HCT116 (cell line): ENCODE data around the gene FXYD4. TPM values are rescaled to one million over a fixed set of nuclear protein-coding genes. Genes with fewer than 3 reads are reported as not detected.

Experiments used
- ATAC-seq: fragments of 200-7000 bp; cut with Tn5 transposase; 2 replicates; pipeline ENCODE4 v1.9.1; 2020; ENCODE audit warnings: mild to moderate bottlenecking, moderate library complexity
- BruUV-seq: library from RNA; stranded (reverse); fragments of 400-500 nt; replicated peaks from 2 replicates; lab custom pipeline; 2021; lab: Mats Ljungman, UMichigan
- CTCF ChIA-PET: fragments of 300-600 bp; sonication (Branson Sonifier 250); formaldehyde crosslinking; loops from one replicate; lab custom pipeline; 2021; ENCODE audit warnings: antibody characterized with exemption; lab: Charles Lee
- POLR2A ChIA-PET: fragments of 300-600, 350-600 bp; sonication (Branson Sonifier 250); formaldehyde crosslinking; loops from one replicate; lab custom pipeline; 2021; ENCODE audit warnings: antibody characterized with exemption; lab: Charles Lee
- RAD21 ChIA-PET, 2 experiments: fragments of 300-600 bp; sonication (Branson Sonifier 250); formaldehyde crosslinking; loops; one replicate each; lab custom pipeline; 2023; ENCODE audit warnings: low total read pairs in 2 of 2; ENCODE audit not compliant: uncharacterized antibody in 2 of 2, unreplicated experiment in 2 of 2, low non-redundant PET in 1 of 2; lab: Charles Lee
- DNase-seq: peaks from one replicate; pipeline ENCODE4 v3.0.0-alpha.2; 2010; ENCODE audit warnings: low read depth, low spot score
- H2AFZ ChIP-seq: fragments of 200-600 bp; shearing (Covaris generic), sonication (generic); 2 replicates; pipeline ENCODE4 v1.6.1; 2017; ENCODE audit warnings: low read depth, mixed run types, mixed read lengths, antibody characterized with exemption, low read length; ENCODE audit not compliant: poor library complexity, severe bottlenecking
- H3K27ac ChIP-seq: 2 replicates; pipeline ENCODE4 v1.5.1; 2012; ENCODE audit warnings: low read depth, low read length
- H3K27me3 ChIP-seq: fragments of 200-600 bp; sonication (generic); 2 replicates; pipeline ENCODE4 v1.6.1; 2016; ENCODE audit warnings: mixed run types, low read length, mixed read lengths; ENCODE audit not compliant: insufficient read depth
- H3K36me3 ChIP-seq, 2 experiments: fragments of 200-500 bp in 1 of 2; fragments of 200-600 bp in 1 of 2; sonication (Bioruptor generic) in 1 of 2; sonication (generic) in 1 of 2; 2 replicates each; pipeline versions ENCODE4 v1.5.1 to v1.6.1; 2014 to 2016; ENCODE audit warnings: low read length in 2 of 2, inconsistent platforms in 1 of 2, mixed read lengths in 1 of 2, mixed run types in 1 of 2; ENCODE audit not compliant: insufficient read depth in 2 of 2, control insufficient read depth in 1 of 2
- H3K4me1 ChIP-seq, 2 experiments: fragments of 200-600 bp in 1 of 2; sonication (generic) in 1 of 2; 2 replicates each; pipeline versions ENCODE4 v1.5.1 to v1.6.1; 2012 to 2017; ENCODE audit warnings: low read length in 2 of 2, inconsistent platforms in 1 of 2, mild to moderate bottlenecking in 1 of 2, mixed read lengths in 1 of 2, mixed run types in 1 of 2, moderate library complexity in 1 of 2; ENCODE audit not compliant: insufficient read depth in 2 of 2, control insufficient read depth in 1 of 2
- H3K4me2 ChIP-seq: fragments of 200-600 bp; sonication (generic); 2 replicates; pipeline ENCODE4 v1.6.1; 2017; ENCODE audit warnings: mixed run types, low read length, mixed read lengths
- H3K4me3 ChIP-seq, 2 experiments: fragments of 200-600 bp in 1 of 2; sonication (generic) in 1 of 2; replicated peaks in 1 of 2; 2 replicates each; pipeline ENCODE4 v1.5.1; 2011 to 2016; ENCODE audit warnings: low read length in 2 of 2, control low read depth in 1 of 2, low read depth in 1 of 2, mild to moderate bottlenecking in 1 of 2, mixed read lengths in 1 of 2, mixed run types in 1 of 2
- H3K79me2 ChIP-seq: fragments of 200-600 bp; sonication (generic); 2 replicates; pipeline ENCODE4 v1.6.1; 2017; ENCODE audit warnings: mild to moderate bottlenecking, mixed run types, low read length, moderate library complexity, mixed read lengths; ENCODE audit not compliant: insufficient read depth
- H3K9ac ChIP-seq: fragments of 200-600 bp; sonication (generic); 2 replicates; pipeline ENCODE4 v1.6.1; 2016; ENCODE audit warnings: low read length, mixed read lengths
- H3K9me2 ChIP-seq: fragments of 200-600 bp; sonication (generic), shearing (Covaris generic); 2 replicates; pipeline ENCODE4 v1.6.1; 2017; ENCODE audit warnings: mixed run types, mild to moderate bottlenecking, moderate library complexity; ENCODE audit not compliant: insufficient read depth
- H3K9me3 ChIP-seq, 2 experiments: fragments of 200-500 bp in 1 of 2; fragments of 200-600 bp in 1 of 2; sonication (Bioruptor generic) in 1 of 2; sonication (generic) in 1 of 2; 2 replicates each; pipeline ENCODE4 v1.6.1; 2014 to 2017; ENCODE audit warnings: low read length in 2 of 2, mixed read lengths in 2 of 2, inconsistent platforms in 1 of 2, low read depth in 1 of 2, mild to moderate bottlenecking in 1 of 2, mixed run types in 1 of 2, moderate library complexity in 1 of 2; ENCODE audit not compliant: control insufficient read depth in 1 of 2, insufficient read depth in 1 of 2
- H4K20me1 ChIP-seq: fragments of 200-600 bp; sonication (generic), shearing (Covaris generic); 2 replicates; pipeline ENCODE4 v1.6.1; 2017; ENCODE audit warnings: mixed run types, mild to moderate bottlenecking, moderate library complexity; ENCODE audit not compliant: insufficient read depth
- EGR1 ChIP-seq: IDR thresholded peaks from 2 replicates; pipeline ENCODE4 v1.6.1; 2012; ENCODE audit warnings: low read depth
- POLR2A ChIP-seq: IDR thresholded peaks from 2 replicates; pipeline ENCODE4 v1.7.0; 2011; ENCODE audit warnings: borderline replicate concordance; ENCODE audit not compliant: insufficient read depth, insufficient read length; ENCODE audit errors: extremely low read depth
- intact Hi-C: fragments of 100-400 bp; cut with micrococcal nuclease; formaldehyde crosslinking; loops from 2 replicates; pipeline ENCODE4 v1.10.0; 2022
- total RNA-seq: library from RNA; stranded (reverse); gene quantifications from one replicate; pipeline ENCODE4 v1.2.1, GENCODE V29; 2021; ENCODE audit not compliant: unreplicated experiment
- TF ChIP-seq, protein P1 (sequence below), 3 experiments: fragments of 200-600 bp in 1 of 3; sonication (generic) in 1 of 3; IDR thresholded peaks in 2 of 3; conservative IDR thresholded peaks in 1 of 3; 2 replicates each; pipeline ENCODE4 v1.5.1; 2012 to 2017; ENCODE audit warnings: low read depth in 2 of 3, low read length in 2 of 3, antibody characterized with exemption in 1 of 3, borderline replicate concordance in 1 of 3, control low read depth in 1 of 3, mild to moderate bottlenecking in 1 of 3, mixed read lengths in 1 of 3, mixed run types in 1 of 3, moderate library complexity in 1 of 3; ENCODE audit not compliant: insufficient read depth in 1 of 3
- TF ChIP-seq, protein P2 (sequence below): IDR thresholded peaks from 2 replicates; pipeline ENCODE4 v1.6.1; 2012; ENCODE audit warnings: low read depth

FXYD4 gene
- total RNA-seq, 1 experiment from 2014 or later: 0.71 TPM

DNA sequence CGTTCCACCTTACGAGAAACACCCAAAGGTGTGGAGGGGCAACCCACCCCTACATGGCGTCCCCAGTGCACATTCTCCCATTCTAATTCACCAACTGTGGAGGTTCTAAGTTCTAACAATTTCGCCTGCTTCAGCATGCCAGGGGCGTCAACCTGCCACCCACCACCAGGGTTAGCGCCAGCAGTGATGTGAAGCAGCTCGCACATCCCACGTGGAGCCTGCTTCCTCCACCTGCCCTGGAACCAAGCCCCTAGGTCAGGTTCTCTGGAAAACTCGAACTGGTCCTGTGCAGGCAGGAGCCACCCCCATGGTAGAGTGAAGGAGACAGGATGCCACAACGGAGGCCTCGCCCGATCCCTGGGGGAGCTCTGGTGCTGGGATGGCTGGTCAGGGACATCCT lies 33.3 kb upstream of the FXYD4 start:
- H2AFZ ChIP-seq: no peak overlapping the region
- no peak overlapping the region for H3K4me3 ChIP-seq
- H3K79me2 ChIP-seq: no peaks in the 10 kb centered on the region
- H3K27ac ChIP-seq: no peak overlapping the region
- no peak for DNase-seq
- intact Hi-C loops: no loop called here
- H3K9me3 ChIP-seq: no peaks in the 10 kb centered on the region
- TF ChIP-seq, protein P1, sequence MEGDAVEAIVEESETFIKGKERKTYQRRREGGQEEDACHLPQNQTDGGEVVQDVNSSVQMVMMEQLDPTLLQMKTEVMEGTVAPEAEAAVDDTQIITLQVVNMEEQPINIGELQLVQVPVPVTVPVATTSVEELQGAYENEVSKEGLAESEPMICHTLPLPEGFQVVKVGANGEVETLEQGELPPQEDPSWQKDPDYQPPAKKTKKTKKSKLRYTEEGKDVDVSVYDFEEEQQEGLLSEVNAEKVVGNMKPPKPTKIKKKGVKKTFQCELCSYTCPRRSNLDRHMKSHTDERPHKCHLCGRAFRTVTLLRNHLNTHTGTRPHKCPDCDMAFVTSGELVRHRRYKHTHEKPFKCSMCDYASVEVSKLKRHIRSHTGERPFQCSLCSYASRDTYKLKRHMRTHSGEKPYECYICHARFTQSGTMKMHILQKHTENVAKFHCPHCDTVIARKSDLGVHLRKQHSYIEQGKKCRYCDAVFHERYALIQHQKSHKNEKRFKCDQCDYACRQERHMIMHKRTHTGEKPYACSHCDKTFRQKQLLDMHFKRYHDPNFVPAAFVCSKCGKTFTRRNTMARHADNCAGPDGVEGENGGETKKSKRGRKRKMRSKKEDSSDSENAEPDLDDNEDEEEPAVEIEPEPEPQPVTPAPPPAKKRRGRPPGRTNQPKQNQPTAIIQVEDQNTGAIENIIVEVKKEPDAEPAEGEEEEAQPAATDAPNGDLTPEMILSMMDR (IDR thresholded peaks at IDR 0.05 in 2 of 3, conservative IDR thresholded peaks at IDR 0.05 in 1 of 3; ENCODE audit: borderline replicate concordance in 1 of 3, insufficient read depth in 1 of 3, low read depth in 2 of 3, low read length in 2 of 3): peak in 2 of 3 experiments; percentile 14 to 22; a peak in 3 of 6 replicates
- TF ChIP-seq POLR2A: no peak
- TF ChIP-seq, protein P2, sequence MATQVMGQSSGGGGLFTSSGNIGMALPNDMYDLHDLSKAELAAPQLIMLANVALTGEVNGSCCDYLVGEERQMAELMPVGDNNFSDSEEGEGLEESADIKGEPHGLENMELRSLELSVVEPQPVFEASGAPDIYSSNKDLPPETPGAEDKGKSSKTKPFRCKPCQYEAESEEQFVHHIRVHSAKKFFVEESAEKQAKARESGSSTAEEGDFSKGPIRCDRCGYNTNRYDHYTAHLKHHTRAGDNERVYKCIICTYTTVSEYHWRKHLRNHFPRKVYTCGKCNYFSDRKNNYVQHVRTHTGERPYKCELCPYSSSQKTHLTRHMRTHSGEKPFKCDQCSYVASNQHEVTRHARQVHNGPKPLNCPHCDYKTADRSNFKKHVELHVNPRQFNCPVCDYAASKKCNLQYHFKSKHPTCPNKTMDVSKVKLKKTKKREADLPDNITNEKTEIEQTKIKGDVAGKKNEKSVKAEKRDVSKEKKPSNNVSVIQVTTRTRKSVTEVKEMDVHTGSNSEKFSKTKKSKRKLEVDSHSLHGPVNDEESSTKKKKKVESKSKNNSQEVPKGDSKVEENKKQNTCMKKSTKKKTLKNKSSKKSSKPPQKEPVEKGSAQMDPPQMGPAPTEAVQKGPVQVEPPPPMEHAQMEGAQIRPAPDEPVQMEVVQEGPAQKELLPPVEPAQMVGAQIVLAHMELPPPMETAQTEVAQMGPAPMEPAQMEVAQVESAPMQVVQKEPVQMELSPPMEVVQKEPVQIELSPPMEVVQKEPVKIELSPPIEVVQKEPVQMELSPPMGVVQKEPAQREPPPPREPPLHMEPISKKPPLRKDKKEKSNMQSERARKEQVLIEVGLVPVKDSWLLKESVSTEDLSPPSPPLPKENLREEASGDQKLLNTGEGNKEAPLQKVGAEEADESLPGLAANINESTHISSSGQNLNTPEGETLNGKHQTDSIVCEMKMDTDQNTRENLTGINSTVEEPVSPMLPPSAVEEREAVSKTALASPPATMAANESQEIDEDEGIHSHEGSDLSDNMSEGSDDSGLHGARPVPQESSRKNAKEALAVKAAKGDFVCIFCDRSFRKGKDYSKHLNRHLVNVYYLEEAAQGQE: no peak
- TF ChIP-seq EGR1: no peak
- TF ChIP-seq, all 23 proteins: peak for 1
- Histone ChIP-seq H3K4me1 (peaks cover 10 to 28% of the 10 kb centered on the region in 2 experiments), H3K9ac (no peak overlapping the region), H3K9me2 (no peaks in the 10 kb centered on the region), H3K4me2 (no peak overlapping the region), H3K27me3 (no peaks in the 10 kb centered on the region), H4K20me1 (no peaks in the 10 kb centered on the region), H3K36me3 (no peaks in the 10 kb centered on the region)
- BruUV-seq: no TSS peak
- ChIA-PET POLR2A (no interaction called here), RAD21 (no interaction called here), CTCF (interaction anchor here (0.9 kb wide), 2 partner anchors 10 to 133 kb away, joined by 3 read pairs; no protein-coding TSS in a partner anchor)
- ATAC-seq: no peak
